GM08714 (cell line): ENCODE measurements around the gene MRS2.
"Not testable (repeated sequence)": the region's sequence is repeated elsewhere in the genome, so short reads cannot be mapped to it uniquely, and the experiment has no call there.

Experiments used
- H3K4me3 ChIP-seq: fragments of 200-500 bp; sonication (Bioruptor generic); 2 replicates; pipeline ENCODE4 v1.5.1; 2014; ENCODE audit warnings: mild to moderate bottlenecking, low read length, inconsistent platforms
- ZNF274 ChIP-seq: IDR thresholded peaks from 2 replicates; pipeline ENCODE4 v1.6.1; 2012; ENCODE audit warnings: mild to moderate bottlenecking, low read depth, low read length

The MRS2 gene

DNA sequence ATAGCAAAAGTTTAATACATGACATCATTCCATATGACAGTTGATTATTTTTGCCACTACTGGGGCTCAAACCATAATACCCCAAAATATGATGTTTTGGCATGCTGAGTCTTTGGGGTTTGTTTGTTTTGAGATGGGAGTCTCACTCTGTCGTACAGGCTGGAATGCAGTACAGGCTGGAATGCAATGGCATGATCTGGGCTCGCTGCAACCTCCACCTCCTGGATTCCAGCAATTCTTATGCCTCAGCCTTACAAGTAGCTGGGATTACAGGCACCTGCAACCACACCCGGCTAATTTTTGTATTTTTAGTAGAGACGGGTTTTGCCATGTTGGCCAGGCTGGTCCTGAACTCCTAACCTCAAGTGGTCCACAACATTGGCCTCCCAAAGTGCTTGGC lies 1.3 kb upstream of the MRS2 start:
- H3K4me3 ChIP-seq: no peak overlapping the region
- TF ChIP-seq ZNF274: no peak

GRCh38 chr6:24403501-24403824 lies 727 bp downstream of the MRS2 start:
- TF ChIP-seq ZNF274: no peak
- H3K4me3 ChIP-seq: peak overlapping the region; percentile 64

DNA sequence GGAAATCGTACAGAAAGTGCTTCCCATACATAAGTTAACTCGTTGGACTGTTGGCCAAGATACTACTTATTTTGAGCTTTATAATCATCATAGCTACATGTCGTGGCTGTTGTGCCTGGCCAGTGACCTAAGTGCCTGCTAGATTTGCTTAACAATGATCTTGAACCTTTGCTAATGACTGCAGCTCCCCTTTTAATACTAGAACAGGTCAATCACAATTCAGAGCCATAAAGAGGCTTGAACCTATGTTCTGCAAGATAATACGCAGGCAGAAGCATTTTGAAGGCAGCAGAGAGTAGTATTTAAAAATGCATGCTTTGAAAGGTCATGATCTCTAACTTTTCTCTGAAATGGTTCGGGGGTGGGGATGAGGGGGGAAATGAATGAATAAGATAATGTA lies 2.5 kb downstream of the MRS2 start:
- no peak for TF ChIP-seq ZNF274
- no peak overlapping the region for H3K4me3 ChIP-seq

DNA sequence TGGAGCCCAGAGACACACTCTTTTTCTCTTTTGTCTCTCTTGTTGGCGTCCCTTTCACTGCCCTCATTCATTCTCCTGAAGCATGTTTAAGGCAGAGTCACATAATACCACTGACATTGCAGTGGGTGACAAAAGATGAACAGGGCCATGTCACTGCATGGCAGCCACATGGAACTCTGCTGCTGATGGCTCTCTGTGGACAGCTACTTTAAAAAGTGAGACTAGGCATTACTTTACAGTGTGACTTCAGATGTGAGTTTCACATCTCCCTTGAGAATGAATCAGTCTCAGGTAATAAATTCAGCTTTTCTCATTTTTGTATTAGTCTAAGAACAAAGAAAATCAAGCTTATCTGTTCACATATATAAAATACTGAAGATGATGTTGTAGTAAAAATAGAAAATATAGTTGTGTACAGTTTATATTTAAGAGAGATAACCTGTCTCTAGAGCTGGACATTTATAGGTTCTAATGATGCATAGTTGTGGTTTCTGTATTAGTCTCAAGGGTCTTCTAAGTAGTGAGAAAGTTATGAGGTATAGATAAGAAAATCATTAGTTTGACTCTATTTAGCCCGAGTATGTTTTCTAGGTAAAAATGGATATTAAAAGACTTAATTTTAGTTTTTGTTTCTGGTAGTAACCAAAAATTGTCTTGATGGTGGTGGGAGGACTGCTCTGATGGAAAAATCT lies 6.1 kb downstream of the MRS2 start:
- no peak for TF ChIP-seq ZNF274

GRCh38 chr6:24410622-24411021 lies 7.9 kb downstream of the MRS2 start:
- no peak for TF ChIP-seq ZNF274
- no peak overlapping the region for H3K4me3 ChIP-seq

More for the DNA sequence above, 6.1 kb downstream of the MRS2 start:
- no peak overlapping the region for H3K4me3 ChIP-seq

GRCh38 chr6:24412294-24412693 lies 9.6 kb downstream of the MRS2 start:
- TF ChIP-seq ZNF274: no peak
- no peak overlapping the region for H3K4me3 ChIP-seq

- H3K4me3 ChIP-seq: not testable (repeated sequence)
Observed at GRCh38 chr6:24414531-24414930, 11.8 kb downstream of the MRS2 start.

DNA sequence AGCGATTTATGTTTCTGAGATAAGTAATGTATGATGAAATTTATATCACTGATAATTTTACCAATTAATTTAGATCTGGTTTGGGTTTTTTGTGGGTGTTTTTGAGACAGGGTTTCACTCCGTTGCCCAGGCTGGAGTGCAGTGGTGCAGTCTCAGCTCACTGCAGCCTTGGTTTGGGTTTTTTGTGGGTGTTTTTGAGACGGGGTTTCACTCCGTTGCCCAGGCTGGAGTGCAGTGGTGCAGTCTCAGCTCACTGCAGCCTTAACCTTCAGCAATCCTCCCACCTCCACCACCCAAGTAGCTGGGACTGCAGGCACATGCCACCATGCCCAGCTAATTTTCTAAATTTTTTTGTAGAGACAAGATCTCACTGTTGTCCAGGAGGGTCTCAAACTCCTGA lies 13.0 kb downstream of the MRS2 start:
- no peak for TF ChIP-seq ZNF274
- no peak overlapping the region for H3K4me3 ChIP-seq

DNA sequence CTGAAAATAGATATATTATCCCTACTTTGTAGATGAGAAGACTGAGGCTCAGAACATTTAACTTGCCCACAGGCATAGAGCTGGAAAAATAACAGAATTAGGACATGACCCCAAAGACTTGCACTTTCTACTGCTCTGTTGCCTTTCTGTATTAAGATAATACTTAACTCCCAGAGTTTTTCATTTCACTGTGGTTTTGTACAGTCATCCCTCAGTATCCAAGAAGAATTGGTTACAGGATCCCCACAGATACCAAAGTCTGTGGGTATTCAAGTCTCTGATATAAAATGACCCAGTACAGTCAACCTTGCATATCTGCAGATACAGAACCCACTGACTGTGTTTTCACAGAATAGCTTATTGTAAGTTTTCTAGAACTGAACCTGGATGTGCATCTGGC lies 16.8 kb downstream of the MRS2 start:
- no peak overlapping the region for H3K4me3 ChIP-seq
- no peak for TF ChIP-seq ZNF274

- TF ChIP-seq ZNF274: no peak
Observed at GRCh38 chr6:24425091-24425490, 22.4 kb downstream of the MRS2 start.

DNA sequence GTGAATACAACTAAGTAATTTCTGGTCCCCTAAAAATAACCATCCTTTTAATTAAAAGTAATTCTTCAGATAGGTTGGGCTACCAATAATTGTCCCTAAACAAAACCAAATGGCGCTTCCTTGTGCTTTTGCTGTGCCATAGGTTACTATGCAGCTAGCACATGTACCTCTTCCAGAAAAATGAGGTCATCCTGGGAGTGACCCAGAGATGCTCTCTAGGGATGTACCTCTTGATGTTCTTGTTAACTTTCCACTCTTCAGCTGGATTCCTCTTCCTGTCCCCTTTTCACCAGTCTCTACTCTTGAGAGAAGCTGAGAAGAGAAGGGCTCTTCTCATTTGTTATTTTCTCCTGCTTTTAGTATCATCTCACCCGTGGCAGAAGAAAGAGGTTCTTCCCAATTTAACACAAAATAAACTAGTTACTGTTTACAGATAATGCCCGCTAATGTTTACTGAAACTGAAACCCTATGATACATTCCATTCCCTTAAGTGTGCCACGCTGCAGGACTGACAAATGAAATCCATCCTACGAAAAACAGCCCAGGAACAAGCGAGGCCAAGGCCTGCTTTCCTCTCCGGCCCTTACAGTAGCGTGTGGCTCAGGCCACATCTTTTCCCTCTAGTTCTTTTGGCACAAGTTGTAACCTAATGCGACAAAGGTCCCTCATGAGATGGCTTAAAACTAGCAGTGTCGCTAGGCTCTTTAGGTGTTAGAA lies 24.2 kb downstream of the MRS2 start:
- TF ChIP-seq ZNF274: no peak
- H3K4me3 ChIP-seq: no peak overlapping the region

More at GRCh38 chr6:24425091-24425490, 22.4 kb downstream of the MRS2 start:
- H3K4me3 ChIP-seq: no peak overlapping the region

DNA sequence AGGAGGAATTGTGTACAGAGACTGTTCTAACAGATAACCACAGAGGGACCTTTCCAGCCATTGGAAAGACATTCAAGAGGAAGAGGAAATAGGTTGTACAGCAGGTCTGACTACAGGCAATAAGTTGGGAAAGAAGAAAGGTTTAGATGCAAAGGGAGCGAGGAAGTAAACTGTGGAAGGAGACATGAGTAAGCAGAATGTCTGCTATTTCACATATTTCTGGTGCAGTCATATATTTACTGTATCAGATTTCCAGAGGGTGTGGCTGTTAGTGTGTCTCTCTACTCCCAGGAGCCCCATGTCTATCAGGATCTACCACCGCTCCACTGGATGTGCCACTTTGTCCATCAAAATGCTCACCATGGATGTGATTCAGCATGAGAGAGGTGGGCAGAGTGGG lies 25.9 kb downstream of the MRS2 start:
- no peak overlapping the region for H3K4me3 ChIP-seq
- no peak for TF ChIP-seq ZNF274

DNA sequence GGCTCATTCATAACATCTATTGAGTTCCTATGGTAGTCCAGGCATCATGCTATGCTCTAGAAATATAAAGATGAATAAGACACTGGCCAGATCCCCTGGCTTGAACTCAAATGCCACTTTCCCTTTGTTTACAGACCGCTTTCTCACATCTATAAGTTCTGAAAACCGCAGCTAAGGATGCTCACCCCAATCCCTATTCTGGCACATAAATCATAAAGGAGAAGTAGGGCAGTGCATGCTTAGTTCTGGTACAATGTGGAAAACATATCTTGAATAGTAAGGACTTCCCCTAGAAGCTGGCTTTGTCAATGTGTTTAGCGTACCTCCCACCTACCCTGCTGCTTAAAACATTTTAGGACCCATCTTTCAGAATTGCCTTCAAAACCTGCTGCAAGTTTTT lies 26.4 kb downstream of the MRS2 start:
- TF ChIP-seq ZNF274: no peak
- H3K4me3 ChIP-seq: no peak overlapping the region

- TF ChIP-seq ZNF274: no peak
- no peak overlapping the region for H3K4me3 ChIP-seq
Observed at GRCh38 chr6:24430086-24430485, 27.4 kb downstream of the MRS2 start.

- no peak for TF ChIP-seq ZNF274
- H3K4me3 ChIP-seq: no peak overlapping the region
Observed at GRCh38 chr6:24431045-24431451, 28.3 kb downstream of the MRS2 start.

- TF ChIP-seq ZNF274: no peak
Observed at GRCh38 chr6:24432611-24433010, 29.9 kb downstream of the MRS2 start.

DNA sequence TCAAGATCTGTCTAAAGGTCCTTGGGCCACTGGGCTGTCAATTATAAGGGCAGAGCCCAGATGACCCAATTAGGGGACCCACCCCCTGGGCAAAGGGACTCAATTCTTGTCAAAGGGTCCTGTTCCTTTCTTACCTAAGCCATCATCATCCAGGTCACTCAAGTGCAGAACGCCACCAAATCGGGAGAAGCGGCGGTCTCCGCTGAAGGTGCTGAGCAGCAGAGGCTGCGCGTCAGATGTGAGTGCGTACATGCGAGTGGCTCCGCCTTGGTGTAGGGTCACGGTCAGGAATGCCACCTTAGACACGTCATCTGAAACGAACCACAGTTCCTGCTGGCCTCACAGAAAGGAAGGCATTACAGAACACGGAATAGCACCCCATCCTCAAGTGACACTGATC lies 34.2 kb downstream of the MRS2 start:
- TF ChIP-seq ZNF274: no peak
- H3K4me3 ChIP-seq: no peak overlapping the region

More at GRCh38 chr6:24432611-24433010, 29.9 kb downstream of the MRS2 start:
- no peak overlapping the region for H3K4me3 ChIP-seq
